GM12892 (cell line): ENCODE results near the gene P4HA2.

Source experiments
- POLR2A ChIP-seq: IDR thresholded peaks from 2 replicates; pipeline ENCODE4 v1.6.1; 2011; ENCODE audit warnings: low read depth, low read length, control low read depth
- POLR2AphosphoS5 ChIP-seq: IDR thresholded peaks from 2 replicates; pipeline ENCODE4 v1.6.1; 2011; ENCODE audit warnings: low read depth, low read length, control low read depth
- TAF1 ChIP-seq: IDR thresholded peaks from 2 replicates; pipeline ENCODE4 v1.6.1; 2011; ENCODE audit warnings: low read depth, mild to moderate bottlenecking, control low read depth, low read length, borderline replicate concordance

DNA sequence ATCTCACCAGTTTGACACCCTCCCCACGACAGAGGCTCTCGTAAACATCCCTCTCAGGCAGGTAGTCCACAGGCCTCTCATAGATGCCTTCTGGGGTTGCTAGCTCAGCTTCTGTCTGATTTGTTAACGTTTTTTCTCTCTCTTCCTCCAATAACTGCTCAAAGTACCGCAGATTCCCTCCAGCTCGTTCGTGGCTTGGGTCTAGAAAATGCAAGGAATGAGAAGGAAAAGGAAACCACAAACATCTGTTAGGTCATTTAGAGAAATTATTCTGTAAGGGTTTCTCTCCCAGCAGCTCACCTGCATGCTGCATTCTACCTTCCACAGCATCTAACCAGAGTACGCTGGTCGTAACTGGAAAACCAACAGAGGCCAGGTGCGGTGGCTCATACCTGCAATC lies 18.5 kb downstream of the P4HA2 start:
- TF ChIP-seq POLR2AphosphoS5 (no peak), POLR2A (no peak), TAF1 (no peak)
